Smooth muscle cell (in vitro differentiated cells): Measurements from ENCODE around the gene FSIP1. TPM values are rescaled to one million over a fixed set of nuclear protein-coding genes. Genes with fewer than 3 reads are reported as not detected.

Experiments
- DNase-seq: peaks from one replicate; lab custom pipeline; 2025; ENCODE audit not compliant: unreplicated experiment; lab: John Stamatoyannopoulos, UW
- H2AFZ ChIP-seq: fragments of 200-600 bp; sonication (generic); 2 replicates; pipeline ENCODE4 v1.6.0; 2016; ENCODE audit warnings: antibody characterized with exemption, low read depth, mild to moderate bottlenecking
- H3F3A ChIP-seq: fragments of 200-600 bp; sonication (generic); 2 replicates; pipeline ENCODE4 v1.6.0; 2017; ENCODE audit warnings: antibody characterized with exemption, low read depth
- H3K27ac ChIP-seq: fragments of 200-600 bp; sonication (generic); 2 replicates; pipeline ENCODE4 v1.5.1; 2016; ENCODE audit warnings: low read depth, mild to moderate bottlenecking
- H3K27me3 ChIP-seq: fragments of 200-600 bp; sonication (generic); 2 replicates; pipeline ENCODE4 v1.6.1; 2016; ENCODE audit warnings: low read depth, mild to moderate bottlenecking
- H3K36me3 ChIP-seq: fragments of 200-600 bp; sonication (generic); 2 replicates; pipeline ENCODE4 v1.5.1; 2016; ENCODE audit warnings: low read depth
- H3K4me1 ChIP-seq: fragments of 200-600 bp; sonication (generic); 2 replicates; pipeline ENCODE4 v1.5.1; 2016; ENCODE audit warnings: low read depth
- H3K4me2 ChIP-seq: fragments of 200-600 bp; sonication (generic); 2 replicates; pipeline ENCODE4 v1.6.0; 2016; ENCODE audit warnings: mild to moderate bottlenecking
- H3K4me3 ChIP-seq: fragments of 200-600 bp; sonication (generic); 2 replicates; pipeline ENCODE4 v1.5.1; 2016; ENCODE audit warnings: mild to moderate bottlenecking
- H3K79me2 ChIP-seq: fragments of 200-600 bp; sonication (generic); 2 replicates; pipeline ENCODE4 v1.6.0; 2016; ENCODE audit warnings: low read depth, mild to moderate bottlenecking
- H3K9ac ChIP-seq: fragments of 200-600 bp; sonication (generic); 2 replicates; pipeline ENCODE4 v1.6.0; 2016; ENCODE audit warnings: low read depth
- H3K9me3 ChIP-seq: fragments of 200-600 bp; sonication (generic); replicated peaks from 2 replicates; pipeline ENCODE4 v1.5.1; 2016; ENCODE audit warnings: low read depth
- H4K20me1 ChIP-seq: fragments of 200-600 bp; sonication (generic); 2 replicates; pipeline ENCODE4 v1.6.0; 2016; ENCODE audit warnings: low read depth
- CTCF ChIP-seq: fragments of 200-600 bp; sonication (generic); IDR thresholded peaks from 2 replicates; pipeline ENCODE4 v1.5.1; 2017; ENCODE audit warnings: borderline replicate concordance, mild to moderate bottlenecking, antibody characterized with exemption; ENCODE audit not compliant: insufficient read depth, poor library complexity, severe bottlenecking
- WGBS: methylation state at CpG from one replicate; pipeline ENCODE4 v1.1.7; 2016; ENCODE audit warnings: low lambda C conversion rate; 5-methylcytosine and 5-hydroxymethylcytosine counted together
- polyA plus RNA-seq: library from polyadenylated mRNA; unstranded; fragments of >200 nt; fragmentation: Nextera tagmentation; extraction: Ambion mirVana; gene quantifications from 2 replicates; pipeline ENCODE4 v1.2.1, GENCODE V29; 2016
- total RNA-seq: library from RNA; depleted of rRNA; stranded (reverse); fragments of >200 nt; gene quantifications from 2 replicates; pipeline ENCODE4 v1.2.3, GENCODE V29; 2014

FSIP1 gene
- total and polyA plus RNA-seq, 2 experiments from 2014 or later: 0.13 to 0.43 TPM

DNA sequence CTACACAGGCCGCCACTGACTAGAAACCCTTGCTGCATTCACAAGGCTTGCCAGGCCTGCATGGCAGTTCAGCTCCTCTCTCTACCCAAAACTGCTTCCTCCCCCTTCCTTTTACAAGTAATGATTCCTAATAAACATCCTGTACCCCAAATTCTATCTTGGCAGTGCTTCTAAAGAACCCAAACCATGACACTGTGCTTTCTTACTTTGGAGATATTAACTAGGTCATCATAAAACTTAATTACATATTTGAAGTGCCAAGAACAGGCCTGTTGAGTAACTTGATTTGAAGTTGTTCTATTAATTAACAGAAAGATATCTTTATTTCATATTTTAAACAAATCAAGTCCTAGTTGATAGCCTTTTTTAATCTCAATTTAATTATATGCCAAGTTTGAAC is 113.4 kb downstream of the FSIP1 start:
- Histone ChIP-seq H3K4me1 (peaks cover 24% of the 10 kb centered on the region), H3K9me3 (no peaks in the 10 kb centered on the region), H3K27me3 (no peaks in the 10 kb centered on the region), H3F3A (no peaks in the 10 kb centered on the region), H4K20me1 (no peaks in the 10 kb centered on the region), H2AFZ (no peak overlapping the region), H3K9ac (no peak overlapping the region), H3K36me3 (no peaks in the 10 kb centered on the region), H3K4me2 (no peak overlapping the region), H3K4me3 (no peak overlapping the region), H3K27ac (no peak overlapping the region), H3K79me2 (no peaks in the 10 kb centered on the region)
- WGBS: 50% methylated on average over 1 of the region's 1 CpG
- DNase-seq: no peak
- TF ChIP-seq CTCF: no peak

- Histone ChIP-seq H3K27me3 (no peaks in the 10 kb centered on the region), H3K79me2 (no peaks in the 10 kb centered on the region), H3K4me3 (no peak overlapping the region), H2AFZ (no peak overlapping the region), H3K27ac (no peak overlapping the region), H3K9me3 (no peaks in the 10 kb centered on the region), H3K36me3 (no peaks in the 10 kb centered on the region), H3F3A (no peaks in the 10 kb centered on the region), H4K20me1 (no peaks in the 10 kb centered on the region), H3K9ac (no peak overlapping the region), H3K4me1 (peaks cover 24% of the 10 kb centered on the region), H3K4me2 (no peak overlapping the region)
- no peak for TF ChIP-seq CTCF
- DNase-seq: no peak
- 97% methylated on average over 4 of the region's 4 CpGs for WGBS
Observed at GRCh38 chr15:39668457-39668856, 114.2 kb downstream of the FSIP1 start.

DNA sequence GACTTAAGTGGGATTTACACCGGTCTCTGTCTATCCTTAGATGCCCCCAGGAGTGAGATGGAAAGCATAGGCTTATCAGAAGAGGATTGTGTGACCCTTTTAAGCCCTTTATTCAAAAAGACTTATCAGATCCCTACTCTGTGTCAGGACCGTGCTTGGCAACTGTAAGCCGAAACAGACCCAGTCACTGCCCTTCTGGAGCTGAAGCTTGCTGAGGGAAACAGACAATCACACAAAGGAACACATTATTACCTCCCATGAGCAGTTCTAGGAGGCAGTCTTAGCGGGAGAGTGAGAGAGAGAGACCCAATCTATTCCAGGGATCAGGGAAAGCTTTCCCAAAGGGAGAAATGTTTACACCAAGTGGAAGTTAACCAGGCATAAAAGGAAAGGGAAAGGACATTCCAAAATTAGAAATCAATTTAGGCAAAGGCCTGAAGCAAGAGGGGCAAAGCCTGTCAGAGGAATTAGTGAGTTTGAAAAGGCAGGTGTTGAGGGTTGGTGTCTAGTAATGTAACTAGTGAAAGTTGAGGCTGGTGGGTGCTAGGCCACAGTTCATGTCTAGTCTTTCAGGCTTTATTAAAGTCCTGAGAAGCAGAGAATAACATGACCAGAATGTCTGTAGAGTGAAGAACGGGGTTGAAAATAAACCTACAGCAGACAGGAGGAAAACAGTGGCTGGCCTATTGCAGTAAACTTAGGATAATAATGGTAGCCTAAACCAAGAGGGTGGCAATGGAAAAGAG is 115.1 kb downstream of the FSIP1 start:
- WGBS: 46% methylated on average over 5 of the region's 5 CpGs
- H4K20me1 ChIP-seq: no peaks in the 10 kb centered on the region
- no peaks in the 10 kb centered on the region for H3K36me3 ChIP-seq
- H3K79me2 ChIP-seq: no peaks in the 10 kb centered on the region
- no peak overlapping the region for H3K9ac ChIP-seq
- H3K9me3 ChIP-seq: no peaks in the 10 kb centered on the region
- no peaks in the 10 kb centered on the region for H3F3A ChIP-seq
- TF ChIP-seq CTCF: no peak
- H2AFZ ChIP-seq: peak overlapping the region; percentile 39
- peaks cover 24% of the 10 kb centered on the region for H3K4me1 ChIP-seq
- H3K4me3 ChIP-seq: no peak overlapping the region
- no peak for DNase-seq
- peak overlapping the region; percentile 32 for H3K4me2 ChIP-seq
- H3K27me3 ChIP-seq: no peaks in the 10 kb centered on the region
- H3K27ac ChIP-seq: no peak overlapping the region

GRCh38 chr15:39666677-39667076 is 116.0 kb downstream of the FSIP1 start:
- no peak for DNase-seq
- no peaks in the 10 kb centered on the region for H4K20me1 ChIP-seq

More at GRCh38 chr15:39666677-39667076, 116.0 kb downstream of the FSIP1 start:
- Histone ChIP-seq H3K4me1 (peaks cover 24% of the 10 kb centered on the region), H3K27ac (peak overlapping the region; percentile 41), H2AFZ (peak overlapping the region; percentile 63), H3K9ac (no peak overlapping the region), H3K36me3 (no peaks in the 10 kb centered on the region), H3K9me3 (no peaks in the 10 kb centered on the region), H3F3A (no peaks in the 10 kb centered on the region), H3K4me3 (no peak overlapping the region), H3K79me2 (no peaks in the 10 kb centered on the region), H3K27me3 (no peaks in the 10 kb centered on the region), H3K4me2 (peak overlapping the region; percentile 32)
- no peak for TF ChIP-seq CTCF
- WGBS: 41% methylated on average over 3 of the region's 3 CpGs
